Femur (tissue), 1 donor: Measurements from ENCODE around the gene PRKAR1B.

Experiments
- DNase-seq: peaks from one replicate; pipeline ENCODE4 v3.0.0-alpha.2; 2017

PRKAR1B gene

DNA sequence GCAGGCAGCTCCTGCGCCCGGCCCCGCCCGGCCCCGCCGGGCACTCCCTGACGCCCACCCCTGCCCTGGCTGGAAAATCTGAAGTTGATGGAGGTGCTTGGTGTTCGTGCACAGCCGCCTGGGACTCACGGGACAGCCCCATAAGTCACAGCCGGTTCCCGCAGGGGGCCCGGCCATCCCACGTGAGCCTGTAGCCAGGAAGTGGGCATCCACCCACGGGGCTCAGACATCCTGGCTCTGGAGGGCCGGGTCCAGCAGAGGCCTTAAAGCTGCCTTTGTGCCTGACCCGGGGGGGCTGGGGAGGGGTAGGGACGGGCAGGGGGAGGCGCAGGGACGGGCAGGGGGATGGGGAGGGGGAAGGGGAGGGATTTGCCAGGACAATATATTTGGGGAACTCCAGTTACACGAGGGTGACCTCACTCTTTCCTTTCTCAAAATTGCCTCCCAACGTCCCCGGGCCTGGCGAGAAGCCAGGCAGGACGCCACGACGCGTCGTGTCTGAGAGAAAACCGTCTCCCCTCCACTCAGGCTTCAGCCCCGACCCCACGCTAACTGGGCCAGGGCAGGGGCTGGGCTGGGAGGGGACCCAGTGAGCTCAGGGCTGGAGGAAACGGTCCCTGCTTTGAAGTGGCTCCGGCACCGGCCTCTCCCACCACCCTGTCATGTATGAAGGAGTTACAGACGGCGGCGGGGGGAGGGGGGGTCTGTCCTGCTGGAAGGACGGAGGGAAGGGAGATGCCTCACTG is 125.3 kb downstream of the PRKAR1B start:
- peak; percentile 76 for DNase-seq

DNA sequence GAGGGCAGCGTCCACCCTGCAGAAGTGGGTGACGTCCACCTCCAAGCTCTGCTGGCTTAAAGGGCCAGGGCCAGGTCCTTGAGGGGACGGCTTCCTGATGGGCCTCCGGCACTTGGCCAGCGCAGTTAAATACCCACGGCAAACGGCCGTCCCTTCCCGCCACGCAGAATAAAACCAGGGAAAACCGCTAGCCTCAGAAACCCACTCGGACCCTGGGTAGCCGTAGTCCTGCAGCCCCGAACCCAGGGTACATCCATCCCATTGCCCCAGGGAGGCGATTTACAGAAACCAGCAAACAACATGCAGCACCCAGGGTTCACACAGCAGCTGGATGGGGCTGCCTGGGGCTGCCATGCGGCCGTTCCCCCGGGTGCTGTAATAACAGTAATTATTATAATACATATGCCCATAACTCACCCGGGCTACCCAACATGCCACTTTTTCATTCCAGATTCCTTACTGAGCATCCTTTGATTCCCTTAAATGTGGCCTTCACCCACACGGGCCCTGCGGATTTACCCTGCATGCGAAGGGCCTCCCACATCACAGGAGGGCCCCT is 126.0 kb downstream of the PRKAR1B start:
- no peak for DNase-seq

- no peak for DNase-seq
These were observed 126.7 kb downstream of the PRKAR1B start for GRCh38 chr7:600149-601035.

DNA sequence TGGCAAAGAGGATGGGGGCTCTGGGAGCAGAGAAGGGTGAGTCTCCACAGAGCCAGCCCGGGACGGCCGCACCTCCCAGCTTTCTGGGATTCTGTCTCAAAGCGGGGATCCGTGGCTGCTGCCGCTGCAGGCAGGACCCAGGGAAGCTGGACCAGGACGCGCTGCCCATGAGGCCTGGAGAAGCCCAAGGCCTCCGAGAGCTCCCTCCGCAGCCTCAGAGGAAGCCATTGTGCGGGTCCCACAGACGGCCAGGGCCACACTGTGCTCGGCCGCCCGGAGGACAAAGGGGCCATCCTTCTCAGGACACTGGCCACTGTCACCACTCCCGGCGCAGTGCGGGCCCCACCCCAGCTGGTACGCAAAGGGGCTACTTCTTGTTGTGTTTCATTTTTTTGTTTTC is 128.2 kb downstream of the PRKAR1B start:
- DNase-seq, result no peak

GRCh38 chr7:597348-598178 is 129.5 kb downstream of the PRKAR1B start:
- DNase-seq, result no peak

DNA sequence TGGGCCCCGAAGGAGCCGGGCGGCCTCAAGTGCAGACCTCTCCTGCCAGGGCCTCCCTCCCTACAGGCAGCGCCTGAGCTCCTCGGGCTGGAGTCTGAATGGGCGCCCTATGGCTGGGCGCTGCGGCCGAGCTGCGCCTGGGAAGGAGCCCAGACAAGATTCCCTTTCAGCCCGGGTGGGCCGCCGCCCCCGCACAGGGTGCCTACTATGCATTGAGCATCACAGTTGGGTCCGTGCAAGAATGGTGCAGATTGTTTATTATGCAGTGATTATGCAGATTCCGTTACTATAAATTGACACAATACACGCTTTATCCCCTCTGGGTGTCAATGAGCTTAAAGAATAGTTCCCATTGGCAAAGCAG is 130.3 kb downstream of the PRKAR1B start:
- DNase-seq, result no peak

GRCh38 chr7:596071-596818 is 130.8 kb downstream of the PRKAR1B start:
- no peak for DNase-seq

DNA sequence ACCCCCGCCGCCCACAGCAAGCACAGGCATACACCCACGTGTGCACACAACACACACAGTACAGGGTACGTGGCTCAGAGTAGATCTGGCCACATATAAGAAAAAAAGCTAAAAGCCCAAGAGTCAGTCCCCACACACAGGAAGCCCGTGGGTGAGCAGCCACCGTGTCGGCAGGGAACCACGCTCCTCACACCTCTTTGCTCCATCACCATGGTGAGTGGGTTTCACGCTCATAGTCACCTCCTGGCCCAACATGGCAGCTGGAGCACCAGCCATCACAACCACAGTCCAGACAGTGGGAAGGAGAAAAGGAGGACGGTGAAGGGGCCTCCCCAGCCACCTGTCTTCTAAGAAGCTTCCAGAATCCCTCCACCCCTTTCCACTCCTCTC is 131.5 kb downstream of the PRKAR1B start:
- DNase-seq, result no peak

DNA sequence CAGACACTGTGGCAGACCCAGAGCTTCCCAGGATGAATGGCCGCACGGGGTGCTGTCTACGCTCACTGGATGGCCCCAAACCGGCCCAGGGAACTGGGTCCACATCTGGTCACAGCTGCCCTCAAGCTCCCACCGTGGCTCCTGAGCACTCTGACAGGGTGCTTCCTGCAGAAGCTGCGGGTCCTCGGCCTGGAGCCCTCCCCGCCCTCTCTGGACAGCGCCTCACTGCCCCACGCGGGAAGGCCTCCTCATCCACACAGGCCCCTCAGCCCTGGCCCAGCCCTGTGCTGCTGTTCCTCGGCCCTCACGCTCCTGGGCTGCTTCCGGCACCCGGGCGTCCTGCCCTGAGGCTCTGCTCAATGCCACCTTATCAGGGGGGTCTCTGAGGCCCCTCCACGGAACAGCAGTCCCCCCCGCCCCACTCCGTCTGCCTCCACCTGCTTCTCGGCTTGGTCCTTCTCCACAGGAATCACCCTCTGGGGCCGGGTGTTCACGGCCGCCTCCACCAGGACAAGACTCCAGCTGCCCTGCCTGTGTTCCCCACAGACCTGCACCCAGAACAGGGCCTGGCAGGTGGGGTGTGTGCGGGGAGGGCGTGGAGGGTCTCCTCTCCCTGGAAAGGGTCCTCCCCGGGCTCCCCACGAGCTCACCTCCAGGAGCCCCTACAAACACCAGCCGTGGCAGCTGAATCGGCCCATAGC is 132.0 kb downstream of the PRKAR1B start:
- DNase-seq, result no peak

DNA sequence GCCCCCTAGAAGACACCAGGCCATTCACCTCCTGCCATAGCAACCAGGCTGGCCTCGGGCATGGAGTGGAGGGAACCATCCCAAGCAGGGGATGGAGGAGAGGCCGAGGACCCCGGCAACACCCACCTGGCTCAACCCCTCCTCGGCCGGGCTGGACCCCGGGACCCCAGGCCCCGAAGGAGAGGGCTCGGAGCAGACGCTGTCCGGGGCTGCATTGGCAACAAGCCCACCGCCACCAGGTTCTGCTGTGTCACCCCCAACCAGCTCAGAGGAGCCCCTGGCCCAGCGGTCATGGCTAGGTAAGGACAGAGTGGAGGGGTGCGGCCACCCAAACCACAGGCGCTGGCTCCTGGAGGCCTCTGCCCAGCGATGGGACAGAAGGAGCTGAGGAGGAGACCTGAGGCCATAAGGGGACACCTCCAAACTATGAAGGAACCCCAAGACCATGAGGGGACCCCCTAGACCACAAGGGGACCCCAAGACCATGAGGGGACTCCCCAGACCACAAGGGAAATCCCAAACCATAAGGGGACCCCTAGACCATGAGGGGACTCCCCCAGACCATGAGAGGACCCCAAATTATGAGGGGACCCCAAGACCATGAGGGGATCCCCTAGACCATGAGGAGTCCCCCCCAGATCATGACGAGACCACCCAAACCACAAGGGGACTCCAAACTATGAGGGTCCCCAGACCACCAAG is 132.7 kb downstream of the PRKAR1B start:
- no peak for DNase-seq

- peak; percentile 73 for DNase-seq
These were observed 133.6 kb downstream of the PRKAR1B start for GRCh38 chr7:593324-594115.

DNA sequence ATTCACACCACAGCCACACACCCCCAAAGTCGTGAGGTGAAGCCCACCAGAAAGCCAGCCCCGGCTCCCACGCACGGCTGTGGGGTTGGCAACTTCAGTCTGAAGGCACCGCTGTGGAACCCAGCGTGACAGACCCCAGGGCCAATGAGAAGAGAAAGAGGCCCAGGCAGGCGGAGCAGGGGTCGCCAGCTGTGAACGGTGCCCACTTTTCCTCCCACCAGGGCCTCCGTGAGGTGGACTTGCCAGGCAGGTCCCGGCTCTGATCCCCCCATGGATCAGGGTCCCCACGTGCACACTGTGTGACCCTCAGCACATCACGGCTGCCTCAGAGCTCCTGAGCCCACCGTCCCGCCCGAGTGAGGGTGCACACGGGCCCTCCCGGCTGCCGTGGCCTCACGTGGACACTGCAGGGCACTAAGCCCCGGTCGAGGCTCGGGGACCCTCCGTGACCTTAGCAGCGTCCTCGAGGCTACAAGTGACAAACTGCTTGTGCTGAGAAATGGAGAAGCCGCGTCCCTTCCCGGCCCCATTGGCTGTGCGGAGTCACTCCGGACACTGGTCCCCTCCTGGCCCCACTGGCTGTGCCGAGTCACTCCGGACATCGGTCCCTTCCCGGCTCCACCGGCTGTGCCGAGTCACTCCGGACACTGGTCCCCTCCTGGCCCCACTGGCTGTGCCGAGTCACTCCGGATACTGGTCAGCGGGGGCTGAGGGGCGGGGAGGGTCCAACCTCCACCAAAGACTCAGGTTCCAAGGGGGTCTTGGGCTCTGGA is 135.0 kb downstream of the PRKAR1B start:
- no peak for DNase-seq

DNA sequence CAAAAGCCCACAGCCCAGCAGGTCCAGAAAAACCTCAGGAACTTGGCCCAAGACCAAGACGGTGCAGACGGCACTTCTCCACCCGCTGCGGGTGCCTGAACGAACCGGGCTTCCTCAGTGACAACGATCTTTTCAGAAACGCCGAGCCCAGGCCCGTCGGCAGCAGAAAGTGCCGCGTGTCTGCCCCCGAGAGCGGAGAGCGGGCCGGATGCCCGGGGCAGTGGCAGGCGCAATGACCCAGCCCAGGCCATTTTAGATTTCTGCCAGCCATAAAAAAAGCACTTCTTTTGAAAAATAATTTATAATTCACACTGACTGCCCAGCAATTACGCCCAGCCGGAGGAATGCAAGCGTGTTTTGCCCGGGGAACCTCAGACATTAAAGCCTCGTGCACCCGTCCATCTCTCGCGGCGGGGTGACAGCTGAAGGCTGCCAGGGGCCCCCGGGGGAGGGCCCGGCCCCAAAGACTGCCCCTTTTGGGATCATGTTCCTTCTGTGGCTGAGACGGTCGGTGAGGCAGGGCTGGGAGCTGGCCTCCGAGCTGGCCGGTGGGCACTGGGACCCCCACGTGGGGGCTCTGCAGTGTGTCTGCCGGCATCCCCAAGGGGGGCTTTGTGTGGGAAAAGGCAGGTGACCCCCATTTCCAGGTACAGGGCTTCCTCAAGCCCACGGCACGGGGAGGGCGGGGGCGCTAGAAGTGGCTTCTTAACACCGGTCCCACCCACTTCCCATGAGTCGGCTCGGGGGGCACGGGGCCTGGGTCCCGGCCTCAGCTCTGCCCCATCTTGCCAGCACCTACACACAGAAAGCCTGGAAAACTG is 136.1 kb downstream of the PRKAR1B start:
- peak; percentile 67 for DNase-seq

- no peak for DNase-seq
These were observed 137.1 kb downstream of the PRKAR1B start for GRCh38 chr7:589781-590575.

- no peak for DNase-seq
These were observed 139.3 kb downstream of the PRKAR1B start for GRCh38 chr7:587767-588166.

DNA sequence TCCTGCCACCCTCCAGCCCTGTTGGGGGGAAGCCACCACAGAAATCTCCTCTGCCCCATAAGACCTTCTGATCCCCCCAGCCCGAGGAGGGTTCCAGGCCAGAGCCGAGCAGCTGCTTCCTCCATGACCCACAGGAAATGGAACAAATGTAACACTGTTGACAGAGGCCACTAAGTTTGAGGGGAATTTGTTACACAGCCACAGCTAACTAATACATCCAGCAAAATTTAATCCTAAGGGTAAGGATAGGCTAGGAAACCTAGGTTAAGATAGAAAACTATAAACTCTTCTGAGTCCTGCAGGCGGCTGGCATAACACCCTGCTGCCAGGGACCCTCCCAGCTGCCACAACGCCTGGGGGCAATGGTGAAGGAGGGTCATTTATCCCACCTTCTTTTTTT is 140.6 kb downstream of the PRKAR1B start:
- DNase-seq, result no peak

- DNase-seq, result no peak
These were observed 141.2 kb downstream of the PRKAR1B start for GRCh38 chr7:585873-586272.
